ENCODE results near the gene TMPRSS13.

- TF ChIP-seq REST (tag by site-specific recombination; IDR thresholded peaks at IDR 0.05) (no peak), ZNF544 (tag by site-specific recombination; IDR thresholded peaks at IDR 0.05) (no peak), ZSCAN23 (tag by site-specific recombination; IDR thresholded peaks at IDR 0.05) (no peak), CTCF (tag by site-specific recombination; IDR thresholded peaks at IDR 0.05) (no peak), ZNF555 (tag by site-specific recombination; conservative IDR thresholded peaks at IDR 0.05) (no peak), ZFP41 (tag by site-specific recombination; IDR thresholded peaks at IDR 0.05; ENCODE audit: borderline replicate concordance) (no peak), ZNF830 (tag by site-specific recombination; IDR thresholded peaks at IDR 0.05; ENCODE audit: low read depth) (no peak), ZNF274 (IDR thresholded peaks at IDR 0.05; ENCODE audit: low read length) (no peak), ZNF274 (tag by site-specific recombination; IDR thresholded peaks at IDR 0.05; ENCODE audit: borderline replicate concordance) (no peak), ZNF24 (tag by site-specific recombination; IDR thresholded peaks at IDR 0.05) (no peak), ZNF785 (tag by site-specific recombination; IDR thresholded peaks at IDR 0.05) (no peak), PBX3 (CRISPR knock-in tag; IDR thresholded peaks at IDR 0.05) (no peak), ZNF416 (tag by site-specific recombination; IDR thresholded peaks at IDR 0.05) (no peak), ZNF639 (tag by site-specific recombination; IDR thresholded peaks at IDR 0.05) (no peak)
Observed at GRCh38 chr11:117908959-117909610, 20.1 kb downstream of the TMPRSS13 start.

Data from HEK293 (cell line).